ENCODE results near the gene ANKMY1. TPM values are rescaled to one million over a fixed set of nuclear protein-coding genes. Genes with fewer than 3 reads are reported as not detected.

The ANKMY1 gene
- total RNA-seq, 1 experiment from 2014 or later: 19.5 TPM

DNA sequence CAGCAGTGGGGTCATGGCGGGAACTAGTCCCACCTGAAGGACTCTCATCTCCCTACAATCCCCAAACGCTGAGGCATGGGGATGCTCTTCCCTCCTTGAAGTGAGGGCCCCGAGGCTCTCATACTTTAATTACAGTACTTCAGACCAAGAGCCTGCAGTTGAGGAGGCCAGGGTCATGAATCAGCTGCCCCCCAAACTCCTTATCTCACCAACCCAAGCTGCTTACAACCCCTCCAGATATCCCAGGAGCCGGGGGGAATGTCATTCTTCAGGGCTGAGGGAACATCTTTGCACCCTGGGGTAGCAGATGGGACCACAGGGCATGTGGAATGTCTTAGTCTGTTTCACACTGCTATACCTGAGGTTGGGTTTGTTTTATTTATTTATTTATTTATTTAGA, 26.0 kb upstream of the ANKMY1 start:
- H4K20me1 ChIP-seq (ENCODE audit: low read length): peaks cover 8% of the 10 kb centered on the region

DNA sequence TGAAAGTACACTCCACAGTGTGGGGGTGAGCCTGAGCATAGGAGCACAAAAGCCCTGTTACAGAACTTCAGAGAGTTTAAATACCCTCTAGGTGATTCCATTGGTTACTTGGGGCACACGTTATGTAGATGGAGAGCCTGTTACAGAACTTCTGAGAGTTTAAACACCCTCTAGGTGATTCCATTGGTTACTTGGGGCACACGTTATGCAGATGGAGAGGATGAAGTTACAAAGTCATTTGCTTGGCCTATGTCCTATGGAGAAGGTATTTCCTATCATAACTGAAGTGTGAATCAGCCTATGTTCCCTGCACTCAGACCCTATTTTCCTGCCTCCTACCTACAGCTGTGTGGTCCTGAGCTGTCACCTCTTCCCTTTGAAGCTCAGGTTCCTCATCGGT, 25.0 kb upstream of the ANKMY1 start:
- TF ChIP-seq EZH2 (IDR thresholded peaks at IDR 0.05; ENCODE audit: low read length, unreplicated experiment): no peak
- no peak for TF ChIP-seq EZH2phosphoT487 (IDR thresholded peaks at IDR 0.05; ENCODE audit: borderline replicate concordance, low read length)
- TF ChIP-seq, protein P1, sequence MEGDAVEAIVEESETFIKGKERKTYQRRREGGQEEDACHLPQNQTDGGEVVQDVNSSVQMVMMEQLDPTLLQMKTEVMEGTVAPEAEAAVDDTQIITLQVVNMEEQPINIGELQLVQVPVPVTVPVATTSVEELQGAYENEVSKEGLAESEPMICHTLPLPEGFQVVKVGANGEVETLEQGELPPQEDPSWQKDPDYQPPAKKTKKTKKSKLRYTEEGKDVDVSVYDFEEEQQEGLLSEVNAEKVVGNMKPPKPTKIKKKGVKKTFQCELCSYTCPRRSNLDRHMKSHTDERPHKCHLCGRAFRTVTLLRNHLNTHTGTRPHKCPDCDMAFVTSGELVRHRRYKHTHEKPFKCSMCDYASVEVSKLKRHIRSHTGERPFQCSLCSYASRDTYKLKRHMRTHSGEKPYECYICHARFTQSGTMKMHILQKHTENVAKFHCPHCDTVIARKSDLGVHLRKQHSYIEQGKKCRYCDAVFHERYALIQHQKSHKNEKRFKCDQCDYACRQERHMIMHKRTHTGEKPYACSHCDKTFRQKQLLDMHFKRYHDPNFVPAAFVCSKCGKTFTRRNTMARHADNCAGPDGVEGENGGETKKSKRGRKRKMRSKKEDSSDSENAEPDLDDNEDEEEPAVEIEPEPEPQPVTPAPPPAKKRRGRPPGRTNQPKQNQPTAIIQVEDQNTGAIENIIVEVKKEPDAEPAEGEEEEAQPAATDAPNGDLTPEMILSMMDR (conservative IDR thresholded peaks at IDR 0.05; ENCODE audit: low read depth, low read length): no peak
- Histone ChIP-seq H3K4me2 (ENCODE audit: low read length) (peak overlapping the region; percentile 38; the same call in 1 of the 2 replicates), H2AFZ (ENCODE audit: low read length) (no peak overlapping the region), H3K9me3 (ENCODE audit: low read length) (no peaks in the 10 kb centered on the region), H3K27ac (ENCODE audit: low read length) (no peak overlapping the region), H4K20me1 (ENCODE audit: low read length) (no peaks in the 10 kb centered on the region; the same call in 1 of the 2 replicates), H3K4me1 (ENCODE audit: insufficient read depth, low read length) (peaks cover 60% of the 10 kb centered on the region), H3F3A (ENCODE audit: low read length, unreplicated experiment) (peaks cover 7% of the 10 kb centered on the region), H3K36me3 (ENCODE audit: low read depth, low read length) (no peaks in the 10 kb centered on the region), H3K9me2 (replicated peaks; ENCODE audit: low read length) (no peaks in the 10 kb centered on the region), H3K9ac (ENCODE audit: low read length) (no peak overlapping the region), H3K79me2 (ENCODE audit: low read length) (peaks cover 79% of the 10 kb centered on the region), H3K4me3 (ENCODE audit: low read length) (no peak overlapping the region), H3K27me3 (ENCODE audit: low read length) (no peaks in the 10 kb centered on the region)
- ChIA-PET POLR2A (ENCODE audit: unreplicated experiment) (no interaction called here), CTCF (no interaction called here)
- intact Hi-C loops (cut with micrococcal nuclease): no loop called here
- BruUV-seq (replicated peaks): no TSS peak
- DNase-seq: no peak
- ATAC-seq: no peak

More for the DNA sequence above, 26.0 kb upstream of the ANKMY1 start:
- H3K9me2 ChIP-seq (replicated peaks; ENCODE audit: low read length): no peaks in the 10 kb centered on the region
- no peaks in the 10 kb centered on the region for H3K27me3 ChIP-seq (ENCODE audit: low read length)
- H3K4me1 ChIP-seq (ENCODE audit: insufficient read depth, low read length): peaks cover 63% of the 10 kb centered on the region
- H3K4me2 ChIP-seq (ENCODE audit: low read length): no peak overlapping the region
- ChIA-PET CTCF (no interaction called here), POLR2A (ENCODE audit: unreplicated experiment) (no interaction called here)
- intact Hi-C loops (cut with micrococcal nuclease): no loop called here
- H3F3A ChIP-seq (ENCODE audit: low read length, unreplicated experiment): peaks cover 7% of the 10 kb centered on the region
- no peaks in the 10 kb centered on the region for H3K9me3 ChIP-seq (ENCODE audit: low read length)
- ATAC-seq (no peak), DNase-seq (no peak)
- H3K4me3 ChIP-seq (ENCODE audit: low read length): no peak overlapping the region
- no peak overlapping the region for H3K9ac ChIP-seq (ENCODE audit: low read length)
- H3K79me2 ChIP-seq (ENCODE audit: low read length): peaks cover 81% of the 10 kb centered on the region
- no peak for TF ChIP-seq EZH2phosphoT487 (IDR thresholded peaks at IDR 0.05; ENCODE audit: borderline replicate concordance, low read length)
- TF ChIP-seq, protein P1 (conservative IDR thresholded peaks at IDR 0.05; ENCODE audit: low read depth, low read length): no peak
- no peak for TF ChIP-seq EZH2 (IDR thresholded peaks at IDR 0.05; ENCODE audit: low read length, unreplicated experiment)
- no TSS peak for BruUV-seq (replicated peaks)
- H3K36me3 ChIP-seq (ENCODE audit: low read depth, low read length): no peaks in the 10 kb centered on the region
- H3K27ac ChIP-seq (ENCODE audit: low read length): no peak overlapping the region
- H2AFZ ChIP-seq (ENCODE audit: low read length): no peak overlapping the region

DNA sequence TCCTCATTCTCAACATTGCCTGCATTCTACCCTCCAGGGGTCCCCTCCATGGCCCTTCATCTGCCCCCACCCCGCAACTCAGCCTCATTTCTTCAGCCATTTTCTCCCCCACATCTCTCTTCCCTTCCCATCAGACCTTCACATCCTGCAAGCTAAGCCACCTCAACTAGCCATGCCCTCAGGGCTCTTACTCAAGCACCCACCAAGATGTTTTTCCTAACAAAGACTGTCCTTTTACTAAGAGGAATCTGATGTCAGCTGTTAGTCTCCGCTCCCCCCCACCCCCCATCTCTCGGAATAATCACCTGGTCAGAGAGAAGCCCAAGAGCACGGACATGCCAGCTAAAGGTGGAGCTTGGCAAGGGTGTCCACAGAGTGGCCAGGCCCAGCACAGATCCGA, 24.0 kb upstream of the ANKMY1 start:
- TF ChIP-seq EZH2phosphoT487 (IDR thresholded peaks at IDR 0.05; ENCODE audit: borderline replicate concordance, low read length) (no peak), EZH2 (IDR thresholded peaks at IDR 0.05; ENCODE audit: low read length, unreplicated experiment) (no peak)
- TF ChIP-seq, protein P1 (conservative IDR thresholded peaks at IDR 0.05; ENCODE audit: low read depth, low read length): no peak
- H3K4me3 ChIP-seq (ENCODE audit: low read length): no peak overlapping the region
- no peak overlapping the region for H3K9ac ChIP-seq (ENCODE audit: low read length)
- peak overlapping the region; percentile 38; the same call in 1 of the 2 replicates for H3K4me2 ChIP-seq (ENCODE audit: low read length)
- no TSS peak for BruUV-seq (replicated peaks)
- H3K9me3 ChIP-seq (ENCODE audit: low read length): no peaks in the 10 kb centered on the region
- no peak overlapping the region for H2AFZ ChIP-seq (ENCODE audit: low read length)
- ChIA-PET CTCF (interaction anchor here (2.7 kb wide), 1 partner anchor 16 kb away, joined by 31 read pairs; no protein-coding TSS in a partner anchor), POLR2A (ENCODE audit: unreplicated experiment) (no interaction called here)
- H3K79me2 ChIP-seq (ENCODE audit: low read length): peaks cover 72% of the 10 kb centered on the region
- H3K4me1 ChIP-seq (ENCODE audit: insufficient read depth, low read length): peaks cover 57% of the 10 kb centered on the region
- H3K9me2 ChIP-seq (replicated peaks; ENCODE audit: low read length): no peaks in the 10 kb centered on the region
- ATAC-seq (no peak), DNase-seq (peak; percentile 42)
- H4K20me1 ChIP-seq (ENCODE audit: low read length): no peaks in the 10 kb centered on the region; the same call in 1 of the 2 replicates
- H3K27me3 ChIP-seq (ENCODE audit: low read length): no peaks in the 10 kb centered on the region
- H3K36me3 ChIP-seq (ENCODE audit: low read depth, low read length): peaks cover 2% of the 10 kb centered on the region; the same call in 1 of the 2 replicates
- H3K27ac ChIP-seq (ENCODE audit: low read length): peak overlapping the region; percentile 8; the same call in 1 of the 2 replicates
- peaks cover 7% of the 10 kb centered on the region for H3F3A ChIP-seq (ENCODE audit: low read length, unreplicated experiment)
- intact Hi-C loops (cut with micrococcal nuclease): no loop called here

Measured in PC-3 (cell line).